DOHH2 (cell line): ENCODE data around the gene CYP46A1.
A peak's percentile ranks its signal among the peaks of the same experiment; 100 is the strongest.

Experiments
- H3F3A ChIP-seq: fragments of 200-600 bp; sonication (generic), shearing (Covaris generic); 2 replicates; pipeline ENCODE4 v1.6.0; 2016; ENCODE audit warnings: antibody characterized with exemption, mild to moderate bottlenecking; ENCODE audit not compliant: control insufficient read depth, insufficient read depth
- H3K27ac ChIP-seq: fragments of 200-600 bp; sonication (generic); 2 replicates; pipeline ENCODE4 v1.5.1; 2014; ENCODE audit warnings: low read depth, mild to moderate bottlenecking, low read length, moderate library complexity
- H3K27me3 ChIP-seq: fragments of 200-600 bp; sonication (generic); 2 replicates; pipeline ENCODE4 v1.6.1; 2014; ENCODE audit warnings: mild to moderate bottlenecking, low read length, mixed read lengths; ENCODE audit not compliant: control insufficient read depth
- H3K36me3 ChIP-seq: fragments of 200-600 bp; sonication (generic); 2 replicates; pipeline ENCODE4 v1.6.1; 2014; ENCODE audit warnings: mild to moderate bottlenecking, low read length, moderate library complexity, mixed read lengths; ENCODE audit not compliant: control insufficient read depth
- H3K4me1 ChIP-seq: fragments of 200-600 bp; sonication (generic); 2 replicates; pipeline ENCODE4 v1.6.1; 2014; ENCODE audit warnings: mild to moderate bottlenecking, low read length, mixed read lengths; ENCODE audit not compliant: control insufficient read depth
- H3K4me2 ChIP-seq: fragments of 200-600 bp; sonication (generic); 2 replicates; pipeline ENCODE4 v1.6.0; 2014; ENCODE audit warnings: mild to moderate bottlenecking, low read length, moderate library complexity
- H3K4me3 ChIP-seq: fragments of 200-600 bp; sonication (generic); 2 replicates; pipeline ENCODE4 v1.5.1; 2014; ENCODE audit warnings: mild to moderate bottlenecking, low read length, mixed read lengths
- H3K79me2 ChIP-seq: fragments of 200-600 bp; sonication (generic); 2 replicates; pipeline ENCODE4 v1.6.1; 2014; ENCODE audit warnings: mild to moderate bottlenecking, low read length, mixed read lengths; ENCODE audit not compliant: control insufficient read depth
- H3K9me2 ChIP-seq: fragments of 200-600 bp; sonication (generic); replicated peaks from 2 replicates; pipeline ENCODE4 v1.6.1; 2014; ENCODE audit warnings: mild to moderate bottlenecking, low read length, mixed read lengths; ENCODE audit not compliant: control insufficient read depth
- H3K9me3 ChIP-seq: fragments of 200-600 bp; sonication (generic); 2 replicates; pipeline ENCODE4 v1.6.1; 2014; ENCODE audit warnings: antibody characterized with exemption, low read length, mixed read lengths; ENCODE audit not compliant: control insufficient read depth, insufficient read depth
- H4K20me1 ChIP-seq: fragments of 200-600 bp; sonication (generic); 2 replicates; pipeline ENCODE4 v1.6.0; 2014; ENCODE audit warnings: low read depth, mild to moderate bottlenecking, antibody characterized with exemption, low read length, moderate library complexity; ENCODE audit not compliant: control insufficient read depth, insufficient read depth
- EZH2phosphoT487 ChIP-seq: fragments of 200-600 bp; sonication (generic); IDR thresholded peaks from 2 replicates; pipeline ENCODE4 v1.6.1; 2017; ENCODE audit warnings: borderline replicate concordance, mild to moderate bottlenecking, antibody characterized with exemption, low read length, moderate library complexity, mixed read lengths
- TF ChIP-seq, protein P1 (sequence below): fragments of 200-600 bp; sonication (generic); IDR thresholded peaks from one replicate; pipeline ENCODE4 v1.5.1; 2014; ENCODE audit warnings: antibody characterized with exemption, mild to moderate bottlenecking, low read depth, low read length; ENCODE audit not compliant: poor library complexity, severe bottlenecking

Gene CYP46A1

DNA sequence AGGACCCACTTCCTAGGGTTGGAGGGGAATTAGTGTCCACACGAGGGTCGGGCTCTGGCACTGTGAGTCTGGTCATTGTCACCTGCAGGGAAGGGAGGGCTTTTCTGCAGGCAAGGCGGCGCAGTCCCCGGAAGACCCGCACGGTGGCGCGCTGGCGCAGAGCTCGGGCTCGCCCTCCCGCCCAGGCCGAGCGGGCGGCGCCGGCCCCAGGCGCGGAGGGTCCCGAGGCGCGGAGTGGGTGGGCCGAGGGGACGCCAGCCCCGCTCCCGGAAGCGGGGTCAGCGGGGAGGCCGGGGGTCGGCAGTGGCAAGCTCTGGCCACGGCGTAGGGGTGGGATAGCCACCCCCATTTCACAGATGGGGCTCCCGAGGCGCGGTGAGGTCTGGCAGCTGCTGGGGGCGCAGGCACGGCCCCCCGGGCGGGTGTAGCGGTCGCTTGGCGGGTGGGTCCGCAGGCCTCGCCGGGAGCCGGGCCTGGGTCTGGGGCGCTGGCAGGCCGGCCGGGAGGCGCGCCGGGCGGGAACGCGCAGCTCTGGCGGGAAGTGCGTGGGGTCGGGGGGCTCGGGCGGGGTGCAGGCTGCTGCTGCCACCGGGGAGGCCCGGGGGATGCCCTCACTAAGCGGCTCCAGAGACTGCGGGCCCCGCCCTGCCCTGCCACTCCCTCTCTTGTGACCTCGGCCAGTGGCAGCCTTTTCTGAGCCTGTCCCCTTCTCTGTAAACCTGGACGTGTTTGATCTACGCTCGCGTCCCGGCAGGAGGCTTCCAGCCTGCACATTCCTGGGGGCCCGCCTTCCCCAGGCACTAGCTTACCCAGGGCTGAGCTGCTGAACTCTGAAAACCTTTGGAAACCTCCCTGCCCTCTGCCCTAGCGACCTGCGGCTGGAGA lies 46.1 kb downstream of the CYP46A1 start:
- H4K20me1 ChIP-seq: no peaks in the 10 kb centered on the region
- TF ChIP-seq EZH2phosphoT487: no peak
- TF ChIP-seq, protein P1, sequence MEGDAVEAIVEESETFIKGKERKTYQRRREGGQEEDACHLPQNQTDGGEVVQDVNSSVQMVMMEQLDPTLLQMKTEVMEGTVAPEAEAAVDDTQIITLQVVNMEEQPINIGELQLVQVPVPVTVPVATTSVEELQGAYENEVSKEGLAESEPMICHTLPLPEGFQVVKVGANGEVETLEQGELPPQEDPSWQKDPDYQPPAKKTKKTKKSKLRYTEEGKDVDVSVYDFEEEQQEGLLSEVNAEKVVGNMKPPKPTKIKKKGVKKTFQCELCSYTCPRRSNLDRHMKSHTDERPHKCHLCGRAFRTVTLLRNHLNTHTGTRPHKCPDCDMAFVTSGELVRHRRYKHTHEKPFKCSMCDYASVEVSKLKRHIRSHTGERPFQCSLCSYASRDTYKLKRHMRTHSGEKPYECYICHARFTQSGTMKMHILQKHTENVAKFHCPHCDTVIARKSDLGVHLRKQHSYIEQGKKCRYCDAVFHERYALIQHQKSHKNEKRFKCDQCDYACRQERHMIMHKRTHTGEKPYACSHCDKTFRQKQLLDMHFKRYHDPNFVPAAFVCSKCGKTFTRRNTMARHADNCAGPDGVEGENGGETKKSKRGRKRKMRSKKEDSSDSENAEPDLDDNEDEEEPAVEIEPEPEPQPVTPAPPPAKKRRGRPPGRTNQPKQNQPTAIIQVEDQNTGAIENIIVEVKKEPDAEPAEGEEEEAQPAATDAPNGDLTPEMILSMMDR: peak; percentile 78
- H3K4me2 ChIP-seq: peak overlapping the region; percentile 31; the same call in 1 of the 2 replicates
- H3K4me3 ChIP-seq: no peak overlapping the region
- no peak overlapping the region for H3K27ac ChIP-seq
- no peaks in the 10 kb centered on the region for H3K9me2 ChIP-seq
- no peaks in the 10 kb centered on the region for H3K4me1 ChIP-seq
- H3K36me3 ChIP-seq: no peaks in the 10 kb centered on the region
- H3F3A ChIP-seq: no peaks in the 10 kb centered on the region
- no peaks in the 10 kb centered on the region for H3K9me3 ChIP-seq
- H3K27me3 ChIP-seq: no peaks in the 10 kb centered on the region
- H3K79me2 ChIP-seq: no peaks in the 10 kb centered on the region

DNA sequence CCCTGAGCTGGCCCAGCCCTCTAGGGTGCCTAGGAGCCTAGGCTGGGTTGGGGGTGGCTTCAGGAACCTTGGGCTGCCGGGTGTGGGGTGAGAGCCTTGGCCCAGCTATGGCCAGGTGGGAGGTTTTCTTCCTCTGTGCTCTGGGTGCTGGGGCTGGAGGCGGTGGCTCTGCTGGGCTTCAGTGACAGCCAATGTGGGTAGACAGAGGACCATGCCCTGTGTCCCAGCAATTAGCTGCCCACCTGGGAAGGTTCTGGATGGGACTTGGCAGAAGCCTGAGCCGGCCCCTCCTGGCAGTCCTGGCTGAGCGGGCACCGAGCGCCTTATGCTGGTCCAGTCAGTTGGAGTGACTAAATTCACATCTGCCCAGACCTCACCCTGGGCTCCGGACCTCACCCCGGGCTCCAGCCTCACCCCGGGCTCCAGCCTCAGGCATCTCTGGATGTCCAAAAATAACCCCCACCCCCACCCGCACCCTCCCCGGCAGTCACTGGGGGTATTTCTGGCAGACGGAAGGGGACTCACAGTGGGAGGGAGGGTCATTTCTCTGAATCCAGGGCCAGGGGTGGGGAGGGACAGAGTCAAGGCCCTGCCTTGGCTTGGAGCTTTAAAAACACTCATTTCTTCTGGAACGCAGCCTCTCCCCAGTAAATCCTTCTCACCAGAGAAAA lies 46.9 kb downstream of the CYP46A1 start:
- H3K4me2 ChIP-seq: no peak overlapping the region
- no peaks in the 10 kb centered on the region for H3K27me3 ChIP-seq
- H3K27ac ChIP-seq: no peak overlapping the region
- H3K4me1 ChIP-seq: no peaks in the 10 kb centered on the region
- H3F3A ChIP-seq: no peaks in the 10 kb centered on the region
- H3K9me2 ChIP-seq: no peaks in the 10 kb centered on the region
- no peak overlapping the region for H3K4me3 ChIP-seq
- H3K9me3 ChIP-seq: no peaks in the 10 kb centered on the region
- no peaks in the 10 kb centered on the region for H3K36me3 ChIP-seq
- no peaks in the 10 kb centered on the region for H3K79me2 ChIP-seq
- H4K20me1 ChIP-seq: no peaks in the 10 kb centered on the region
- TF ChIP-seq EZH2phosphoT487: no peak
- TF ChIP-seq, protein P1: no peak

DNA sequence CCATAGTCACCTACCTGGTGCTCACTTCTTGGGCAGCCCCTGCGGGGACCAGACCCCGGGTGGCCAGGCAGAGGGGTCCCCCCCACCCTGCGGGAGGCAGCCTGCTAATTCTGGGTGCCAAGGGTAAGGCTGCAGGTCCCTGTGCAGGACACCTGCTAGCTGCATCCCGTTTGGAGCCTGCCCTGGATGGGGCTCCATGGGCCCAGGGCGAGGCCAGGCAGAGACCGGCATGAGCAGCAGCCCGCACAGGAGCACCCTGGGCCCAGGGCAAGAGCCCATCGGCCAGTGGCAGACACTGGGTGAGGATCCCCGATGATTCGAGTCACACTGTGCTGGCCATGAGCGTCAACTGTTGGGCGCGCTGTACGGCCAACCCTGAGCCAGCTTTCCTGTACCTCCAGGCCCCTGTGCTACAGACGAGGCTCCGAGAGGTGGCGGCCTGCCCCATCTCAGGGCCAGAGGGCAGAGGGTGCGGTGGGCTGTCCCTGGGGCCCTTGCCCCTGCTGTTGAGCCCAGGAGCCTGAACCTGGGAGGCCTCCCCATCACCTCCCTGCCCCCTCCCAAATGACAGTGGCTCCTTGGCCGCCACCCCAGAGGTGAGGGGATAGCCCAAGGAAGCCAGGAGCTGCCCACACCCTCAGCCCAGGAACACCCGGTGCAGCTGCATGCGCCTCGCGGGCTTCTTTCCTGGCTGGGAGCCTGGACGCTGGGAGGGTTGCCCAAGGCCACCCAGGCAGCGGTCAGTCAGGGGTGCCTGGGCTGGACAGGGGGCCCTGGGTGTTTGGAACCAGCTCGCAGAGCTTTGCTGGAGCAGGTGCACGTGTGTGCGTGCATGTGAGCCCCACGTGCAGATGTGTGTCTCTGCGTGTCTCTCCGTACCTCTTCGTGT lies 47.7 kb downstream of the CYP46A1 start:
- H3K27ac ChIP-seq: no peak overlapping the region
- no peaks in the 10 kb centered on the region for H3K9me3 ChIP-seq
- no peaks in the 10 kb centered on the region for H3K36me3 ChIP-seq
- no peaks in the 10 kb centered on the region for H3K9me2 ChIP-seq
- no peaks in the 10 kb centered on the region for H4K20me1 ChIP-seq
- H3K79me2 ChIP-seq: no peaks in the 10 kb centered on the region
- H3K4me3 ChIP-seq: no peak overlapping the region
- no peaks in the 10 kb centered on the region for H3K27me3 ChIP-seq
- no peaks in the 10 kb centered on the region for H3F3A ChIP-seq
- no peaks in the 10 kb centered on the region for H3K4me1 ChIP-seq
- TF ChIP-seq, protein P1: no peak
- no peak for TF ChIP-seq EZH2phosphoT487
- H3K4me2 ChIP-seq: no peak overlapping the region
